ENCODE measurements around the gene PPT2. TPM values are rescaled to one million over a fixed set of nuclear protein-coding genes. Genes with fewer than 3 reads are reported as not detected.
A peak's percentile ranks its signal among the peaks of the same experiment; 100 is the strongest.

The PPT2 gene
- total and polyA plus RNA-seq, 2 experiments from 2014 or later: 8.9 to 20.6 TPM

DNA sequence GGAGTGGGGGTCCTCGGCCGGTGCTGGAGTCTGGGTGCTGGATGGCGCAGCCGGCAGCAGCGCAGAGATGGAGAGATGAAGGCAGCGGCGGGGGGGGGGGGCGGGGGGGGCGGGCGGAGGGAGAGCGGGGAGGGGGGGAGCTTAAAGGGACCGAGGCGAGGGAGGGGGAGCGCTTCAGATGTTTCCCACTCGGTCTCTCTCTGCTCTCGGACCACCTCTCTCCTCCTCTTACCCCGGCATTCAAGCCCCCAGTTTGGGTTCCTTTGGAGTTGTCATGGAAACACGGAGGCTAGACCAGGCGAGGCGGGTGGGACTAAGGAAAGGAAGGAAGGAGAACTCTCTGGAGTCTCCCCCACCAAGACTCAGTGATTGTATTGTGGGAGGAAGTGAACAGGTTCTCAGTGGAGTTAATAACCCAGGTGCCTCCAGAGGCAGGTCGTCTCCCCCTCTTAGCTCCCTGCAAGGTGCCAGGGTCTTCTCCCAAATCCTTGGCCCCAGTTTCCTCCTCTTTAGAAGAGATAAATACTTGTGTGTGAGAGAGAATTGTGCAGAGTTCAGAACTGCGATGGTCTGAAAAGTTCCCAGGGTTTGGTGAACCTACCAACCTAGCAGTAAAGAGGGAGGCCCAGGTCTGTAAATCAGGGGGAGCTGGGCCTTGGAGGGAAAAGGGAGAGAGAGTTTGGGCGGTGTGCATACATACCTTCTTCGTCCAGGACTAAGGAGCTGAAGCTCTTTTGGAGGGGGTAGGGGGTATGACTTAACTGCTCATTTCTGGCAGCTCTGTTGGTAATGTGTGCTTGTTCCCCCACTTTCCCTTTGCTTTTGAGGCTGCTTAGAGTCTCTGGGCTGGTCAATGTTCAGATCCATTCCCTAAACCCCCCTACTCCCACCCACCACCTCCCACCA, 1.8 kb upstream of the PPT2 start, which contains the start of gene PRRT1:
Gene PRRT1 (minus strand): TSS at position 77 of the 906 bp plus-strand sequence. CDS start 112 bp downstream, outside the sequence.
- peaks cover 11% of the 10 kb centered on the region; the same call in 1 of the 3 replicates for H3K36me3 Mint-ChIP-seq (ENCODE audit: low read depth)
- H3K9me2 ChIP-seq (ENCODE audit: insufficient read depth): no peaks in the 10 kb centered on the region; the same call in 1 of the 2 replicates
- H3K27me3 ChIP-seq (ENCODE audit: insufficient read depth): peaks cover 44% of the 10 kb centered on the region
- 0 out of 2 replicates have a peak, but pooled peaks cover 5% of the 10 kb centered on the region for H4K20me1 ChIP-seq (replicated peaks; ENCODE audit: insufficient read depth)
- H3F3A ChIP-seq (replicated peaks; ENCODE audit: low read depth): peaks cover 9% of the 10 kb centered on the region
- DNase-seq (ENCODE audit: low spot score): peak; percentile 59
- peaks cover 34% of the 10 kb centered on the region for H3K4me1 ChIP-seq (ENCODE audit: insufficient read depth)
- H3K27ac Mint-ChIP-seq: no peak within 1 kb of the TSS; the same call in 1 of the 2 replicates
- peak within 1 kb of the TSS; percentile 99 for H2AFZ ChIP-seq
- peak within 1 kb of the TSS; percentile 100 for H3K4me3 ChIP-seq
- H3K4me3 Mint-ChIP-seq: peak within 1 kb of the TSS; percentile 94
- no peak for ATAC-seq
- H3K36me3 ChIP-seq (ENCODE audit: insufficient read depth): no peaks in the 10 kb centered on the region
- H3K27ac ChIP-seq (ENCODE audit: low read depth): no peak within 1 kb of the TSS
- TF ChIP-seq EZH2phosphoT487 (IDR thresholded peaks at IDR 0.05; ENCODE audit: unreplicated experiment) (no peak), POLR2AphosphoS5 (IDR thresholded peaks at IDR 0.05; ENCODE audit: low read depth) (no peak), CREB1 (CRISPR knock-in tag; IDR thresholded peaks at IDR 0.05; ENCODE audit: low read depth) (no peak), NANOG (IDR thresholded peaks at IDR 0.05; ENCODE audit: borderline replicate concordance) (no peak), STAT1 (IDR thresholded peaks at IDR 0.05; ENCODE audit: unreplicated experiment) (no peak)
- TF ChIP-seq, protein P1, sequence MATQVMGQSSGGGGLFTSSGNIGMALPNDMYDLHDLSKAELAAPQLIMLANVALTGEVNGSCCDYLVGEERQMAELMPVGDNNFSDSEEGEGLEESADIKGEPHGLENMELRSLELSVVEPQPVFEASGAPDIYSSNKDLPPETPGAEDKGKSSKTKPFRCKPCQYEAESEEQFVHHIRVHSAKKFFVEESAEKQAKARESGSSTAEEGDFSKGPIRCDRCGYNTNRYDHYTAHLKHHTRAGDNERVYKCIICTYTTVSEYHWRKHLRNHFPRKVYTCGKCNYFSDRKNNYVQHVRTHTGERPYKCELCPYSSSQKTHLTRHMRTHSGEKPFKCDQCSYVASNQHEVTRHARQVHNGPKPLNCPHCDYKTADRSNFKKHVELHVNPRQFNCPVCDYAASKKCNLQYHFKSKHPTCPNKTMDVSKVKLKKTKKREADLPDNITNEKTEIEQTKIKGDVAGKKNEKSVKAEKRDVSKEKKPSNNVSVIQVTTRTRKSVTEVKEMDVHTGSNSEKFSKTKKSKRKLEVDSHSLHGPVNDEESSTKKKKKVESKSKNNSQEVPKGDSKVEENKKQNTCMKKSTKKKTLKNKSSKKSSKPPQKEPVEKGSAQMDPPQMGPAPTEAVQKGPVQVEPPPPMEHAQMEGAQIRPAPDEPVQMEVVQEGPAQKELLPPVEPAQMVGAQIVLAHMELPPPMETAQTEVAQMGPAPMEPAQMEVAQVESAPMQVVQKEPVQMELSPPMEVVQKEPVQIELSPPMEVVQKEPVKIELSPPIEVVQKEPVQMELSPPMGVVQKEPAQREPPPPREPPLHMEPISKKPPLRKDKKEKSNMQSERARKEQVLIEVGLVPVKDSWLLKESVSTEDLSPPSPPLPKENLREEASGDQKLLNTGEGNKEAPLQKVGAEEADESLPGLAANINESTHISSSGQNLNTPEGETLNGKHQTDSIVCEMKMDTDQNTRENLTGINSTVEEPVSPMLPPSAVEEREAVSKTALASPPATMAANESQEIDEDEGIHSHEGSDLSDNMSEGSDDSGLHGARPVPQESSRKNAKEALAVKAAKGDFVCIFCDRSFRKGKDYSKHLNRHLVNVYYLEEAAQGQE (IDR thresholded peaks at IDR 0.05; ENCODE audit: unreplicated experiment): no peak
- peak within 1 kb of the TSS; percentile 100 for H3K4me2 ChIP-seq
- H3K4me1 Mint-ChIP-seq: peaks cover 53% of the 10 kb centered on the region
- no peaks in the 10 kb centered on the region; the same call in 2 of the 3 replicates for H3K9me3 Mint-ChIP-seq
- peaks cover 47% of the 10 kb centered on the region for H3K27me3 Mint-ChIP-seq (ENCODE audit: insufficient read depth, low read depth, poor library complexity)
- H3K79me2 ChIP-seq (replicated peaks; ENCODE audit: insufficient read depth): no peaks in the 10 kb centered on the region

DNA sequence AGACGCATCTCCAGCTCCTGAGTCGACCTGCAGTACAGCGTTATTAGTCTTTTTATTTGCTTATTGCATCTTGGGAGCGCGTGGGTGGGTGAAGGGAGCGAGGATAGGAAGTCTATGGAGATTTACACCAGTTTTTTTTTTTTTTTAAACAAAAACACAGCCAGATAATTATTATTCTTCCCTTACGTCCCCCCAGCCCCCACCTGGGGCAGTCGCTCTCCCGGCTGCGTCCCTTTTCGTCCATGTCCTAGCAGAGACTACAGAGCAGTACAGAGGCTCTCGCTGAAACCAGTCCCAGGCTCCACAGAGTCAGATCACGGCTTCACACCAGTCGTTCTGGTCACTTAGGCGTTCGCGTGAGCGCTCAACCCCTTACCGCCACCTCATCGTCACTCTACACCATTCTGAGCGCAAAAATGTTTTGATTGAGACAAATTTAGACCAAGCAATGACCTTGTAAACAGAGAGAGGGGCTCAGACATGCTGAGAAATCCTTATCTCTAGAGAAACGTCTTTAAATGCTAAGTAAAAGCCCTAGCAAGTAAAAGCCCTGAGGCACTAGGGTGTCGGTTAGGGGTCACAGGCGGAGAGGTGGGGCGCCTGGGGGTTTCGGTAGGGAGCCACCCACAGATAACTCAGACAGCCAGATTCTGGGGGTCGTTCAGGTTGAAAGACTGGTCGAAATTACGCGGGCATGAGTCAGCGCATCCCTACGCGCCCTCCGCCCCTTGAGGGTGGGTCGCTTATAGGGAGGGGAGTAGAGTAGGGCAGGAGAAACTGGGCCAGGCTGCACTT, 975 bp upstream of the PPT2 start:
- H3K36me3 Mint-ChIP-seq (ENCODE audit: low read depth): peaks cover 18% of the 10 kb centered on the region
- Histone ChIP-seq H4K20me1 (replicated peaks; ENCODE audit: insufficient read depth) (0 out of 2 replicates have a peak, but pooled peaks cover 5% of the 10 kb centered on the region), H3K4me1 (ENCODE audit: insufficient read depth) (peaks cover 29% of the 10 kb centered on the region), H3K36me3 (ENCODE audit: insufficient read depth) (peaks cover 1% of the 10 kb centered on the region), H3K9me2 (ENCODE audit: insufficient read depth) (no peaks in the 10 kb centered on the region; the same call in 1 of the 2 replicates), H3K79me2 (replicated peaks; ENCODE audit: insufficient read depth) (no peaks in the 10 kb centered on the region), H3K27me3 (ENCODE audit: insufficient read depth) (peaks cover 44% of the 10 kb centered on the region), H3K4me3 (peak overlapping the region; percentile 100), H3K4me2 (peak overlapping the region; percentile 100), H2AFZ (peak overlapping the region; percentile 95), H3F3A (replicated peaks; ENCODE audit: low read depth) (peaks cover 9% of the 10 kb centered on the region), H3K27ac (ENCODE audit: low read depth) (no peak overlapping the region; the same call in 1 of the 2 replicates)
- peak overlapping the region; percentile 94 for H3K4me3 Mint-ChIP-seq
- peaks cover 47% of the 10 kb centered on the region for H3K27me3 Mint-ChIP-seq (ENCODE audit: insufficient read depth, low read depth, poor library complexity)
- H3K27ac Mint-ChIP-seq: peak overlapping the region; percentile 96
- TF ChIP-seq, protein P1 (IDR thresholded peaks at IDR 0.05; ENCODE audit: unreplicated experiment): no peak
- TF ChIP-seq CREB1 (CRISPR knock-in tag; IDR thresholded peaks at IDR 0.05; ENCODE audit: low read depth) (0 out of 2 replicates have a peak, but pooled peaks have one; percentile 6), EZH2 (IDR thresholded peaks at IDR 0.05; ENCODE audit: low read depth, unreplicated experiment) (peak; percentile 26)
- ATAC-seq (peak; percentile 38), DNase-seq (ENCODE audit: low spot score) (peak; percentile 75)
- H3K9me3 Mint-ChIP-seq: no peaks in the 10 kb centered on the region; the same call in 1 of the 3 replicates
- H3K4me1 Mint-ChIP-seq: peaks cover 46% of the 10 kb centered on the region

All from GM23338 (cell line).